ENCODE measurements around the gene TNIP2.
A peak's percentile ranks its signal among the peaks of the same experiment; 100 is the strongest.
"Not testable (repeated sequence)": the region's sequence is repeated elsewhere in the genome, so short reads cannot be mapped to it uniquely, and the experiment has no call there.

TNIP2 gene

GRCh38 chr4:2741626-2742025 lies 14.5 kb downstream of the TNIP2 start:
- no peak for DNase-seq (ENCODE audit: low read depth in 1 of 2, low spot score in 1 of 2)
- TF ChIP-seq POLR2AphosphoS5 (IDR thresholded peaks at IDR 0.05; ENCODE audit: low read depth) (no peak), CTCF (IDR thresholded peaks at IDR 0.05; ENCODE audit: insufficient read depth, low read length) (no peak), SPI1 (IDR thresholded peaks at IDR 0.05; ENCODE audit: borderline replicate concordance, low read depth) (no peak), REST (IDR thresholded peaks at IDR 0.05; ENCODE audit: insufficient replicate concordance, low read depth) (no peak), GABPA (IDR thresholded peaks at IDR 0.05; ENCODE audit: low read depth) (no peak)
- Histone ChIP-seq H3K4me3 (replicated peaks; ENCODE audit: insufficient read depth, low read length) (no peak overlapping the region), H3K27me3 (ENCODE audit: insufficient read depth, poor library complexity, severe bottlenecking) (no peaks in the 10 kb centered on the region), H3K27ac (replicated peaks) (no peak overlapping the region)

GRCh38 chr4:2738296-2738695 lies 17.8 kb downstream of the TNIP2 start:
- H3K4me3 ChIP-seq (replicated peaks; ENCODE audit: insufficient read depth, low read length); H3K27me3 ChIP-seq (ENCODE audit: insufficient read depth, poor library complexity, severe bottlenecking); DNase-seq (ENCODE audit: low read depth in 1 of 2, low spot score in 1 of 2); H3K27ac ChIP-seq (replicated peaks): not testable (repeated sequence)

GRCh38 chr4:2735869-2736268 lies 20.3 kb downstream of the TNIP2 start:
- Histone ChIP-seq H3K4me3 (replicated peaks; ENCODE audit: insufficient read depth, low read length) (no peak overlapping the region), H3K27me3 (ENCODE audit: insufficient read depth, poor library complexity, severe bottlenecking) (no peaks in the 10 kb centered on the region), H3K27ac (replicated peaks) (no peak overlapping the region)
- TF ChIP-seq REST (IDR thresholded peaks at IDR 0.05; ENCODE audit: insufficient replicate concordance, low read depth): no peak
- TF ChIP-seq POLR2AphosphoS5 (IDR thresholded peaks at IDR 0.05; ENCODE audit: low read depth): no peak
- no peak for TF ChIP-seq GABPA (IDR thresholded peaks at IDR 0.05; ENCODE audit: low read depth)
- no peak for TF ChIP-seq SPI1 (IDR thresholded peaks at IDR 0.05; ENCODE audit: borderline replicate concordance, low read depth)
- TF ChIP-seq CTCF (IDR thresholded peaks at IDR 0.05; ENCODE audit: insufficient read depth, low read length): no peak
- DNase-seq (ENCODE audit: low read depth in 1 of 2, low spot score in 1 of 2): no peak

- no peak for DNase-seq (ENCODE audit: low read depth in 1 of 2, low spot score in 1 of 2)
- TF ChIP-seq CTCF (IDR thresholded peaks at IDR 0.05; ENCODE audit: insufficient read depth, low read length) (no peak), POLR2AphosphoS5 (IDR thresholded peaks at IDR 0.05; ENCODE audit: low read depth) (no peak), GABPA (IDR thresholded peaks at IDR 0.05; ENCODE audit: low read depth) (no peak), REST (IDR thresholded peaks at IDR 0.05; ENCODE audit: insufficient replicate concordance, low read depth) (no peak), SPI1 (IDR thresholded peaks at IDR 0.05; ENCODE audit: borderline replicate concordance, low read depth) (peak; percentile 62; the same call in 1 of the 2 replicates)
- Histone ChIP-seq H3K27ac (replicated peaks) (no peak overlapping the region), H3K4me3 (replicated peaks; ENCODE audit: insufficient read depth, low read length) (no peak overlapping the region), H3K27me3 (ENCODE audit: insufficient read depth, poor library complexity, severe bottlenecking) (no peaks in the 10 kb centered on the region)
Measured at GRCh38 chr4:2734612-2735011, 21.5 kb downstream of the TNIP2 start.
